B cell (primary cell): Measurements from ENCODE around the gene AIFM2.

Experiments
- EZH2 ChIP-seq: IDR thresholded peaks from 2 replicates; pipeline ENCODE4 v1.6.1; 2012; ENCODE audit warnings: borderline replicate concordance, low read depth, mild to moderate bottlenecking, moderate library complexity, low read length; ENCODE audit not compliant: insufficient read depth, poor library complexity, severe bottlenecking
- TF ChIP-seq, protein P1 (sequence below): fragments of 200-600 bp; IDR thresholded peaks from one replicate; pipeline ENCODE4 v1.8.0; 2022; ENCODE audit warnings: antibody characterized with exemption, mild to moderate bottlenecking

DNA sequence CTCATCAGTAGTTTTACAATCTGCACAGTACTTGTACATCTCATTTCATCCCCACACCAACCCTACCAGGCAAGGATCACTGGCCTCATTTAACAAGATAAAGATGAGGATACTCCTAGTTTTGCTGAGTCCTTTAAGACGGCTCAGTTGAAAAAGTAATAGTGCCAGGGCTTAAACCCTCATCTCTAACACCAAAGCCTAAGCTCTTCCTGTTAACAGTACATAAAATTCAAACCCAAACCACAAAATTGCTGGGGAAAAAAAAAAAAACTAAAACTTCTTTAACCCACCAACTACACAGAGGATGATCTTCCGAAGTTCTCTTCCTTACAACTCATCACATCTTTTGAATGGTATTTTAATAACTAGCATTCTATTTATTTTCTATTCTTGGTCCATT is 36.4 kb upstream of the AIFM2 start:
- TF ChIP-seq, protein P1, sequence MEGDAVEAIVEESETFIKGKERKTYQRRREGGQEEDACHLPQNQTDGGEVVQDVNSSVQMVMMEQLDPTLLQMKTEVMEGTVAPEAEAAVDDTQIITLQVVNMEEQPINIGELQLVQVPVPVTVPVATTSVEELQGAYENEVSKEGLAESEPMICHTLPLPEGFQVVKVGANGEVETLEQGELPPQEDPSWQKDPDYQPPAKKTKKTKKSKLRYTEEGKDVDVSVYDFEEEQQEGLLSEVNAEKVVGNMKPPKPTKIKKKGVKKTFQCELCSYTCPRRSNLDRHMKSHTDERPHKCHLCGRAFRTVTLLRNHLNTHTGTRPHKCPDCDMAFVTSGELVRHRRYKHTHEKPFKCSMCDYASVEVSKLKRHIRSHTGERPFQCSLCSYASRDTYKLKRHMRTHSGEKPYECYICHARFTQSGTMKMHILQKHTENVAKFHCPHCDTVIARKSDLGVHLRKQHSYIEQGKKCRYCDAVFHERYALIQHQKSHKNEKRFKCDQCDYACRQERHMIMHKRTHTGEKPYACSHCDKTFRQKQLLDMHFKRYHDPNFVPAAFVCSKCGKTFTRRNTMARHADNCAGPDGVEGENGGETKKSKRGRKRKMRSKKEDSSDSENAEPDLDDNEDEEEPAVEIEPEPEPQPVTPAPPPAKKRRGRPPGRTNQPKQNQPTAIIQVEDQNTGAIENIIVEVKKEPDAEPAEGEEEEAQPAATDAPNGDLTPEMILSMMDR: no peak
- TF ChIP-seq EZH2: no peak
